BE2C (cell line): ENCODE results near the gene PM20D1.
"Not testable (repeated sequence)": the region's sequence is repeated elsewhere in the genome, so short reads cannot be mapped to it uniquely, and the experiment has no call there.

Experiments
- DNase-seq: peaks from one replicate; pipeline ENCODE4 v3.0.0-alpha.2; 2020
- H3K27me3 ChIP-seq: fragments of 250-450 bp; sonication (Bioruptor Pico); 2 replicates; pipeline ENCODE4 v1.5.1; 2020; ENCODE audit warnings: mild to moderate bottlenecking
- H3K36me3 ChIP-seq: fragments of 250-450 bp; sonication (Bioruptor Pico); 2 replicates; pipeline ENCODE4 v1.5.1; 2020; ENCODE audit warnings: mild to moderate bottlenecking
- H3K4me1 ChIP-seq: fragments of 250-450 bp; sonication (Bioruptor Pico); 2 replicates; pipeline ENCODE4 v1.5.1; 2020
- H3K4me3 ChIP-seq: 2 replicates; pipeline ENCODE4 v1.5.1; 2011; ENCODE audit warnings: low read depth, low read length
- H3K9me3 ChIP-seq: fragments of 250-450 bp; sonication (Bioruptor Pico); 2 replicates; pipeline ENCODE4 v1.5.1; 2020
- TF ChIP-seq, protein P1 (sequence below): IDR thresholded peaks from 2 replicates; pipeline ENCODE4 v1.5.1; 2012; ENCODE audit warnings: mild to moderate bottlenecking, low read depth, low read length

The PM20D1 gene

DNA sequence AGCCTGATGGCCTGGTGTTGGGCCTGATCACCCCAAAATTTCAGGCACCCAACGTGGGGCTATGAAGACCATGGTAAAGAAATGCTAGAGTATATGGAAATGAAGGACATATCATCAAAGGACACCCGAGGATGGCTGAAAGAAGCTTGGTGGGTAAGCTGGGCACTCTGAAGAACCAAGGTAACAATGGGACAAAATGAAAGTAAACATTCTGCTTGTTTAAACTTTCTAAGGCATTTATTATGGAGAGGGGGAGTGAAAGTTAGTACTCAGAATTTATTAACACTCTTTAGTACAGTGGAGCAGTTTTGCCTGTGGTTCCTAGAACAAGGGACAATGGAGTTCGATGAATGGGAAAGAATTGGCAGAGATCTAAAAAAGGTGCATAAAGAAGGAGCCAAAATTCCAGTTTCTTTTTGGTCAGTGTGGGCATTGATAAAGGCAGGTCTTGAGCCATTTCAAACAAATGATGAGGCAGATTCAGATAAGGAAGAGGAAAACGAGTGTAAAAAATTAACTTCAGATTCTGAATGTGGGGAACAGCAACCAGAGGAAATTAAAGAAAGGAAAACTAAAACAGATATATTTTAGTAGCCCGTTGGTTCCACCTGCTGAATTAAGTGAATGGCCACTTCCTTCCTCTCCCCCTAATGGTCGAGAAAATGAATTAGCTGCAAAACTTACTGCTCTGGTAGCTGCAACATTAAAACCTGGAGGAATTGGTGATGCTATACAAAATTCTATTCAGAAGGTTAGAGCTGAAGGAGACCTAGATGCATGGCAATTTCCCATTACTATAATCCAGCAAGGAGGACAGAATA lies 8.4 kb upstream of the PM20D1 start:
- Histone ChIP-seq H3K4me1 (no peaks in the 10 kb centered on the region), H3K36me3 (no peaks in the 10 kb centered on the region), H3K9me3 (no peaks in the 10 kb centered on the region), H3K4me3 (no peak overlapping the region; the same call in 1 of the 2 replicates), H3K27me3 (no peaks in the 10 kb centered on the region; the same call in 1 of the 2 replicates)
- no peak for DNase-seq
- TF ChIP-seq, protein P1, sequence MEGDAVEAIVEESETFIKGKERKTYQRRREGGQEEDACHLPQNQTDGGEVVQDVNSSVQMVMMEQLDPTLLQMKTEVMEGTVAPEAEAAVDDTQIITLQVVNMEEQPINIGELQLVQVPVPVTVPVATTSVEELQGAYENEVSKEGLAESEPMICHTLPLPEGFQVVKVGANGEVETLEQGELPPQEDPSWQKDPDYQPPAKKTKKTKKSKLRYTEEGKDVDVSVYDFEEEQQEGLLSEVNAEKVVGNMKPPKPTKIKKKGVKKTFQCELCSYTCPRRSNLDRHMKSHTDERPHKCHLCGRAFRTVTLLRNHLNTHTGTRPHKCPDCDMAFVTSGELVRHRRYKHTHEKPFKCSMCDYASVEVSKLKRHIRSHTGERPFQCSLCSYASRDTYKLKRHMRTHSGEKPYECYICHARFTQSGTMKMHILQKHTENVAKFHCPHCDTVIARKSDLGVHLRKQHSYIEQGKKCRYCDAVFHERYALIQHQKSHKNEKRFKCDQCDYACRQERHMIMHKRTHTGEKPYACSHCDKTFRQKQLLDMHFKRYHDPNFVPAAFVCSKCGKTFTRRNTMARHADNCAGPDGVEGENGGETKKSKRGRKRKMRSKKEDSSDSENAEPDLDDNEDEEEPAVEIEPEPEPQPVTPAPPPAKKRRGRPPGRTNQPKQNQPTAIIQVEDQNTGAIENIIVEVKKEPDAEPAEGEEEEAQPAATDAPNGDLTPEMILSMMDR, result no peak; the same call in 1 of the 2 replicates

DNA sequence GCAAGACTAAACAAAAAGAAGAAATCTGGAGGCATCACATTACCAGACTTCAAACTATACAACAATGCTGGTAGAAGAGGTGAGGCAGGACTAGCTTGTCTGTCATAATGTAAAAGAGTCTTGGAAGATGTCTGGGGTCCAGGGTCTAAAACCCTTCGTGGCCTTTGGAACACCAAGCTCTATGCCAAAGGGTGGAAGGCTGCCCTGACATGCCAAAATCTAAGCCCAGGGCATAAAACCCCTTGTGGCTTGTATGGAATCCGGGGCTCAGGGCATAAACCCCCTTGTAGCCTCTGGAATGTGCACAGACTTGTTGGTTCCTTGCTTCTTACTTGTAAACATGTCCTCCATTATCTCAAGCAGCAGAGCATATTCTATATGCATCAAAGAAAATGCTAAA lies 7.6 kb upstream of the PM20D1 start:
- not testable (repeated sequence) for H3K9me3 ChIP-seq, H3K36me3 ChIP-seq

DNA sequence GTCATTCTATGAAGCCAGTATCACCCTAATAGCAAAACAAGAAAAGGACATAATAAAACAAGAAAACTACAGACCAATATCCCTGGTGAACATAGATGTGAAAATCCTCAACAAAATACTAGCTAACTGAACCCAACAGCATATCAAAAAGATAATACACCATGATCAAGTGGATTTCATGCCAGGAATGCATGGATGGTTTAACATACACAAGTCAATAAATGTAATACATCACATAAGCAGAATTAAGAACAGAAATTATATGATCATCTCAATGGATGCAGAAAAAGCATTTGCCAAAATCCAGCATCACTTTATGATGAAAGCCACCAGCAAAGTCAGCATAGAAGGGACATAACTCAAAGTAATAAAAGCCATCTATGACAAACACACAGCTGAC lies 6.5 kb upstream of the PM20D1 start:
- TF ChIP-seq, protein P1, result no peak
- Histone ChIP-seq H3K4me1 (no peaks in the 10 kb centered on the region), H3K27me3 (no peaks in the 10 kb centered on the region), H3K36me3 (no peaks in the 10 kb centered on the region), H3K9me3 (no peaks in the 10 kb centered on the region), H3K4me3 (no peak overlapping the region)
- no peak for DNase-seq

More for the DNA sequence above, 7.6 kb upstream of the PM20D1 start:
- H3K27me3 ChIP-seq, H3K4me1 ChIP-seq, H3K4me3 ChIP-seq, DNase-seq: not testable (repeated sequence)

DNA sequence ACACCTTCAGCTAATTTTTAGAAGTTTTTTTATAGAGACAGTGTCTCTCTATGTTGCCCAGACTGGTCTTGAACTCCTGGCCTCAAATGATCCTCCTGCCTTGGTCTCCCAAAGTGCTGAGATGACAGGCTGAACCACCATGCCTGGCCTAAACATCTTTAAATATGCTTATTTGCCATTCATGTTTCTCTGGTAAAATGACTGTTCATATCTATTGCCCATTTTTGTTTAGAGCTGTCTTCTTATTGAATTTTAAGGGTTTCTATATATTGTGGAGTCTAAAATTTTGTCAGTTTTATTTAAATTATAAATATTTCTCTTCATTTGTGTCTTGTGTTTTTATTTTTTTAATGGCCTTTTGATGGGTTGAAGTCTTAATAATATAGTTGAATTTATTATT lies 3.0 kb upstream of the PM20D1 start:
- TF ChIP-seq, protein P1, result no peak
- H3K27me3 ChIP-seq, result no peaks in the 10 kb centered on the region

DNA sequence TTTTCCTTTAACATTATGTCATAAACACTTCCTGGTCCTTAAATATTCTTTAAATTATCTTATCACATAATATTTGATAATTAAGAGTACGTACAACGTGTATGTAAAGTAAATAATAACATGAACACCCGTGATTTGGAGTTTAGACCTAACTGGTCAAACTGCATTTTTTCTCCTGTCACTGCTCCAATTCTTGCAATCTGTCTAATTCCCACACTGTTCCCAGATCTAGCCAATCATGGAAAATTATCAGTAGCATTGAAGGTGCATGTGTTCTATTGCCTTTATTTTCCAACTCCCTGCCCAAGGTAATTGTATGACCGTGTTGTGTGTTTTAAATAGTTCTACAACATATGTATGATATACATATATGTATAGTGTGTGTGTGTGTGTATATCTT lies 2.1 kb upstream of the PM20D1 start:
- Histone ChIP-seq H3K4me3 (no peak overlapping the region), H3K4me1 (no peaks in the 10 kb centered on the region), H3K9me3 (no peaks in the 10 kb centered on the region), H3K27me3 (no peaks in the 10 kb centered on the region), H3K36me3 (no peaks in the 10 kb centered on the region)
- DNase-seq, result no peak
- TF ChIP-seq, protein P1, result no peak

More for the DNA sequence above, 3.0 kb upstream of the PM20D1 start:
- Histone ChIP-seq H3K4me1 (no peaks in the 10 kb centered on the region), H3K4me3 (no peak overlapping the region), H3K36me3 (no peaks in the 10 kb centered on the region), H3K9me3 (no peaks in the 10 kb centered on the region)
- no peak for DNase-seq

DNA sequence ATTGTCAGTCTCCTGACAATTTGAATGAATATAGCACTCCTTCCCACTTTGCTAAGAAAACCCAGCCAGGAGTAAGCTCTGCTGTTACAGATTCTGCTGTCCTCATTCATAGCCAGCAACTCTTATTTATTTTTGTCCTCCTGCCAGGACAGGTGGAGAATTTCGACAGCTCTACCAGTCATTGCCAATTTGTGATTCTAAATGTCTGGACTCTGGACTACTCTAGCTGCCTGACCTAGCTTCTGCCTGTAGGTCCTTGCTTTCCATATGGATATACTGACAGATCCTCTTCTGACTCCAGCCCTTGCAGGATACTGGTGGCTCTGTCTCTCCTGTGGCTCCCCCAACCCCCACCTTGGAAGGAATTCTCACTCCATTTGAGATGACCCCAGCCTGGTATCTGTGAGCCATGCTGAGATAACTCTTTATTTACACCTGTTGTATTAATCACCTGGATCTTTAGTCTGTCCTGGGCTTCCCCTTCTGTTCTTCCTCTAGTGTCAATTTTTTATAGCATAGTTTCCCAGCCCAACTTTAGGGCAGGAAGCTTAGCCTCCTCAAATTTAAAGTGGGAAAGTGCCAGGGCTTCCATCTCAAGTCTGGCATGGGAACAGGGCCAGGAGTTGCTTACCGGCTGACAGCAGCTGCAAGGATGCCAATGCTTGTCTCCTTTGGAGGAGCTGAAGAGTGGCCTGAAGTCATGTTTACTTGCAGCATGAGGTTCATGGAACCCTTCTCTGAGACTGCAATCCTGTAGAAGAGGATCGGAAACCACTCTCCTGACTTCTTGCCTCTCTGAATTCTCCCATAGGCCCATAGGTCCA lies 6.7 kb downstream of the PM20D1 start:
- TF ChIP-seq, protein P1, result no peak
- Histone ChIP-seq H3K4me3 (no peak overlapping the region), H3K27me3 (no peaks in the 10 kb centered on the region), H3K36me3 (no peaks in the 10 kb centered on the region), H3K9me3 (no peaks in the 10 kb centered on the region), H3K4me1 (no peaks in the 10 kb centered on the region; the same call in 1 of the 2 replicates)
- DNase-seq, result no peak
